HG03521 (cell line): ENCODE results near the gene ARHGEF7.

ENCODE experiments used
- ATAC-seq: cut with Tn5 transposase; IDR thresholded peaks from one replicate; pipeline ENCODE4 v1.9.1; 2021; ENCODE audit warnings: mild to moderate bottlenecking, moderate library complexity; ENCODE audit not compliant: unreplicated experiment

The ARHGEF7 gene

GRCh38 chr13:111166882-111167675, 52.0 kb downstream of the ARHGEF7 start:
- ATAC-seq: no peak

- no peak for ATAC-seq
These were observed 53.0 kb downstream of the ARHGEF7 start for GRCh38 chr13:111168107-111168506.

GRCh38 chr13:111171112-111171511, 56.0 kb downstream of the ARHGEF7 start:
- ATAC-seq: no peak

GRCh38 chr13:111171629-111172028, 56.5 kb downstream of the ARHGEF7 start:
- ATAC-seq: no peak

GRCh38 chr13:111174377-111175114, 59.4 kb downstream of the ARHGEF7 start:
- no peak for ATAC-seq

- ATAC-seq: no peak
These were observed 60.3 kb downstream of the ARHGEF7 start for GRCh38 chr13:111175372-111175771.

GRCh38 chr13:111175935-111176334, 60.8 kb downstream of the ARHGEF7 start:
- ATAC-seq: no peak

GRCh38 chr13:111176421-111176820, 61.3 kb downstream of the ARHGEF7 start:
- no peak for ATAC-seq

- peak; percentile 86 for ATAC-seq
These were observed 62.1 kb downstream of the ARHGEF7 start for GRCh38 chr13:111177081-111177711.

- ATAC-seq: no peak
These were observed 62.8 kb downstream of the ARHGEF7 start for GRCh38 chr13:111177921-111178320.

- ATAC-seq: no peak
These were observed 63.3 kb downstream of the ARHGEF7 start for GRCh38 chr13:111178402-111178801.

GRCh38 chr13:111179908-111180760, 65.0 kb downstream of the ARHGEF7 start:
- no peak for ATAC-seq

GRCh38 chr13:111181977-111182376, 66.9 kb downstream of the ARHGEF7 start:
- no peak for ATAC-seq

- ATAC-seq: no peak
These were observed 68.1 kb downstream of the ARHGEF7 start for GRCh38 chr13:111183087-111183645.

- no peak for ATAC-seq
These were observed 68.8 kb downstream of the ARHGEF7 start for GRCh38 chr13:111183959-111184358.

- ATAC-seq: peak; percentile 89
These were observed 69.6 kb downstream of the ARHGEF7 start for GRCh38 chr13:111184458-111185401.

- no peak for ATAC-seq
These were observed 71.3 kb downstream of the ARHGEF7 start for GRCh38 chr13:111186305-111186935.

GRCh38 chr13:111187960-111188541, 72.9 kb downstream of the ARHGEF7 start:
- ATAC-seq: no peak
